Ureter (tissue), 1 donor: ENCODE results near the gene SH2D1B. TPM values are rescaled to one million over a fixed set of nuclear protein-coding genes. Genes with fewer than 3 reads are reported as not detected.
A peak's percentile ranks its signal among the peaks of the same experiment; 100 is the strongest.

Source experiments
- DNase-seq: peaks from one replicate; pipeline ENCODE4 v3.0.0-alpha.2; 2020; ENCODE audit warnings: low spot score
- total RNA-seq: library from RNA; stranded (reverse); gene quantifications from one replicate; pipeline ENCODE4 v1.2.4, GENCODE V29; 2023
- donor health status: DM: yes; HTN: yes; CAD: no.

The SH2D1B gene
- total RNA-seq, 1 donor from 2014 or later: 0.16 TPM

GRCh38 chr1:162381941-162382750 is 29.8 kb downstream of the SH2D1B start:
- DNase-seq: no peak

DNA sequence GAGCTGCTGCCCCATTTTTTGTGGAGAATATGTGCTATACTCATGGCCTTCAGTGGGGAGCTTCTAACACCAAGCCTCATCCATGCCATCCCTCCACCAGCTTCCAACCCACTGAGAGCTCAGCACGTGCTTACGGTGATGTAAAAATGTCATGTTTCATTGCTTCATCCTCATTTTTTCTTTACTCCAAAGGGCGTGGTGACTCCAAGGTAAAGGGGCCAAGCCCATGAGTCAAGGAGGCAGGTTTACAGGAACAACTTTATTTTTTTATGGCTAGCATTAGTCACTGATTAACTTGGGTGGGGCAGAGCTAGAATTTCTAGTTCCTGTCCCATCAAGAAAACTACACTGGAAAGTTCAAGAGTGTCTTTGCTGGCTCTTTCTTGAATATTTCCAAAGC is 30.6 kb downstream of the SH2D1B start, which contains the start of gene C1orf226:
C1orf226 (plus strand) TSS at position 346 of the 400 bp plus-strand sequence. CDS start 174 bp downstream, outside the sequence.
- peak; percentile 63 for DNase-seq

DNA sequence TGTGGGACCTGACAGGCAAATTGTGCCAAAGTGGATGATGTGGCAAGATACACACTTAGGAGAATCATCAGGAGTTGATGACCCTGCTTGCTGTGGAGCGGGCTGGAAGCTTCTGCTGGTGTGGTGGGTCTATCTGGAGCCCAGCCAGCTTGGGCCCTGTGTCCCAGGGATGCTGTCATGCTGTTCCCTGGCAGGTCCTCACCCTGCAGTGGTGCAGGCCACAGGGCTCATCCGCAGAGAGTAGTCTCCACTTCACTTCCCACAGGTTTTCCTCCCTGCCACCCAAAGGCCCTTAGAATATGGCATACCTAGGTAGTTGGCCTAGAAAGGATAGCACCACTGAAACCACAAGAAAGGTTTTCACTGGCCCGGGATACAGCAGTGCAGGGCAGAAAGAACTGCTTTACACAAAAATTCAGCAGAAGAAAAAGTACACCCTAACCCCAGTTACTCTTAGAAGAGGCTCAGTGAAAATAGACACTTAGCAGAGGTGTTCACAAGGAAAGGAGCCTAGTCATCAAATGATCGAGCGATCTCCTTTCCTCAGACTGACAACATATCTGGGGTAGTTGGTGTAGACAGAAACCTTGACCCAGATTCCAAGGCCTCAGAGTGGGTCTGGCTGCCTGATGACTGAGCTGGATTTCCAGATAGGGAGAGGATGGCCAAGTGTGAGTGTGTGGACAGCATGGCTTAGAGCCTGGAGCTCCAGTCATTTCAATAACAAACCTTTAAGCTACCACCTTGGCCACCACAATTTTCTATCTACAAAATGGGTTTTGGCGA is 31.7 kb downstream of the SH2D1B start:
- no peak for DNase-seq

DNA sequence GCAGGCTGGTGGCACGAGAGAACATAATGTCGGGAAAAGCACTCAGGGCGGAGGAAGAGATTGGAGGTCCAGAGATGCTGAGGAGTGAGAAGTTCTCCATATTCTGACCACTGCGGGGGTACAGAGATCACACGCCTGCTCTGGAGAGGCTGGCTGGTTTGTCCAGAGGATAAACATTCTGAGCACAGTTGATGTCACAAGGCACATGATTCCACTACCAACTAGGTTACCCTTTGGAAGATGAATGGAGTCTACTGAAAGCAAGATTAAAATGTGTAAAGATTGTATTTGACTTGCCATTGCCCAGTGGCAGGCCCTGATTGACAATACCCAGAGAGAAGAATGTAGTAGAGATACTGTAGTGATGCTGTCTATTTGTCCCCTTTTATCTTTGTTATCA is 35.2 kb downstream of the SH2D1B start, which contains the start of gene SPATA46:
SPATA46 (minus strand) TSS at position 164 of the 400 bp plus-strand sequence; CDS start at position 100, 64 bp downstream.
- DNase-seq: no peak

DNA sequence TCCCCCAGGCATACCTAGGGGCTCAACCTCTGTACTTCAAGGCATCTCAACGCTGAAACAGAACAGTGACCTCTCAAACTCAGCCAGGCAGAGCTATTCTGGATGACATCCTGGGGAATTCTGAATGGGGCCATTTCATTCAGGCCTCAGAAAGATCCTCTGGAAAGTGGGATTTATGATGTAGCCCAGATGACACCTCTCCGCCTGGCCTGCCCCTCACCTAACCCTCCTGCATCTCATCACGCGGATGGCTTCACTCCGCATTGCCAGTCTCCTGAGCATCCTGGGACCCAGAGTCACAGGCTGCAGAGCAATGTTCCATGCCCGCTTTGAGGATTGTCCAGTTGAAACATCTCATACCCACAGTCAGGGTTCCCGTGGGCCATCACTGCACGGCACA is 36.5 kb downstream of the SH2D1B start:
- DNase-seq: no peak

DNA sequence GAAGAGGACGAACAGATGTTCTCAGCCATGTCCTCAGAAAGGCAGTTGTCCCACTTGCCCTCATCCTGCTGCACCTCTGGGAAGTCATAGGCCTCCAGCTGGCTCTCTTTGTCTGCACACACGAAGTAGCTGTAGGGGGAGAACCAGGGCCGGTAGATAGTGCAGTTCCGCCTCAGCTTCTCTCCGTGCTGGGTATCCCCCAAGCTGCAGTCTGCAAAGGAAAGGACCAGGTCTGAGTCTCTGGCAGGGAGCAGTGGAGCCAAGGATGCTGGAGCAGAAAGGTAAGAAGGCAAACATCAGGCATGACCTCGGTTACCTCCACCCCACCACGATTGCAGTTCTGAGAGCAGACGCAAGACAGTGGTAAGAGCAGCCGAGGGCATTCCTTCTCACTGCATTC is 37.5 kb downstream of the SH2D1B start:
- no peak for DNase-seq

DNA sequence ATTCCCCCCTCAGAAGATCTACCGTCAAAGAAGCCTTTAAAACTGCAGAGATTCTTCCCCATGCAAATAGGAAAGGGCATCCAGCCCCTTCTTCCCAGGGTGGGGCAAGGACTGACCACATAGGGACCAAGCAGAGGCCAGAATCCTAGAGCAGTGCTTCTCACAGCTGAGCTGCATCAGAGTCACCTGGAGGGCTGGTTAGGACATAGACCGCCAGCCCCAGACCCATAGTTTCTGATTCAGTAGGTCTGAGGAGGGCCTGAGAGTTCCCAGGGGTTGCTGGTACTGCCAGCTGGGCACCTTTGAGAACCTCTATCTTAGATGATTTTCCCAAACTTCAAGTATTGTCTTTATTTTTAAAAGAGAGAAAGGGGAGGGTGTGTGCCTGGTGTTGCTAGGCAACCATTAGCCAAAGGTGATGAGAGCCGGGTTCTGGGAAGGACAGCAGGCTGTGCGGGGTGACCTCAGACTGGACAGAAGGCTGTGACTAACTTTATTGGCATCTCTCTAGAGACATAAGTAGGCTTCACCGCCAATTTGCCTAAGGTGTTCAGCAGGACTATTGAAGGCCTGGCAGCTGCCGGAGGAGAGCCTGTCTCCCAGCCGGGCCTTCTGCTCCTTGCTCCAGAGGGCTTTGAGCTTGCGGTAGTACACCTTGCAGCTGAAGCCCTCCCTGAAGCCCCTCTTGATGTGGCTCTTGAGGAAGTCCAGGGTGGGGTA is 38.2 kb downstream of the SH2D1B start:
- no peak for DNase-seq

DNA sequence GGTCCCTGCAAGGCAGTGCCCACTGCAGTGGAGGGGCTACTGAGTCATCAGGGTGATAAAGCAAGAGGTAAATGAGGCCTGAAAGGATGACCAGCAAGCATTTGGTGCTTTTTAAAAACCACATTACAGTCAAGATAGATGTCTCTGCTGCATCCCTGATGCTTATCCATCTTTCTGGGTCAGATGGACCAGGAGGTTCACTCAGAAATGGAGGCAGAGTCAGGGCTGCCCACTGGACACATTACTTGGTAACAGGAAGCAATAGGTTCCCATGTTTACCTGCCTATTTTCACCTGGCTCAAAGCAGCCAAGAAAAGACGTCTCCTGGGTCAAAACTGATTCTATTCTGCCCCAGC is 38.9 kb downstream of the SH2D1B start:
- no peak for DNase-seq

- no peak for DNase-seq
Measured at GRCh38 chr1:162372159-162373071, 39.5 kb downstream of the SH2D1B start.

DNA sequence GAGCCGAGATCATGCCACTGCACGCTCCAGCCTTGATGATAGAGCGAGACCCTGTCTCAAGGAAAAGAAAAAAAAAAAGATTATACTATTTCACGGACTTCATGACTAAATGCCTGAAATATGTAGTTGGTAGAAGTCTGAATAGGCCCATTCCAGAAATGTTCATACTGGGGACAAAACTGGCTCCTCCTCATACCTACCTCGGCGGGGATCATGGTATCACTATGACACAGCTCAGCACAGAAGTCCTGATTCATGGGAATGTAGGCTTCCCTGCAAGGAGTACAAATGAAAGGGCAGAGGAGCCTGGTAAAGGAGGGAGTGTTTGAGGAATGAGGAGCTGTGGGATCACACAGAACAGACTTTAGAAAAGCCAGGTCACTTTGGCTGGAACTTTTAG is 40.3 kb downstream of the SH2D1B start:
- DNase-seq: no peak

GRCh38 chr1:162370721-162371120 is 41.2 kb downstream of the SH2D1B start:
- DNase-seq: no peak

DNA sequence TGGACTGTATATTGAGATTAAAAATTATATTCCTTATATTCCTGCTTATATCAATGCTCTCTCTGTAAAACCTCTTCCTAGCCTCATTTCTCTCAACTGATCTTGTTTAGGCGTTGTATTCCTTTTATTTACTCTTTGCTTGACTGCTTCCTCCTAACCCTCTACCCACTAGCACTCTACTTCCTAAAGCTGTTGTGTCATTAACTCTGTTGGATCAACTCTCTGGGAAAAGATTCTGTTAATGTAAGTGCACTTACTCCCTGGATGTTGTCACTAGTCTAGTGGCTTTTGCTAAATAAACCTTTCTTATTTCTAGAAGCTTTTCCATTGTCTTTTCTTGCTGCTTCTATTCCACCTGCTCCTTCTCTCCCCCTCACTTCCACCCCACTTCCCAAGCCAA is 41.8 kb downstream of the SH2D1B start:
- no peak for DNase-seq

- no peak for DNase-seq
Measured at GRCh38 chr1:162369571-162369970, 42.4 kb downstream of the SH2D1B start.

- DNase-seq: no peak
Measured at GRCh38 chr1:162368451-162368850, 43.5 kb downstream of the SH2D1B start.

DNA sequence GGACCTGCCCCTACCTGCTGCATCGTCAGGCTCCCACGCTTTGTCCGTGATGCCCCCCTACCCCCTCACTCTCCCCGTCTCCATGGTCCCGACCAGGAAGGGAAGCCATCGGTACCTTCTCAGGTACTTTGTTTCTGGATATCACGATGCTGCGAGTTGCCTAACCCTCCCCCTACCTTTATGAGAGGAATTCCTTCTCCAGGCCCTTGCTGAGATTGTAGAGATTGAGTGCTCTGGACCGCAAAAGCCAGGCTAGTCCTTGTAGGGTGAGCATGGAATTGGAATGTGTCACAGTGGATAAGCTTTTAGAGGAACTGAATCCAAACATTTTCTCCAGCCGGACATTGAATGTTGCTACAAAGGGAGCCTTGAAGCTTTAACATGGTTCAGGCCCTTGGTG is 44.2 kb downstream of the SH2D1B start:
- no peak for DNase-seq

DNA sequence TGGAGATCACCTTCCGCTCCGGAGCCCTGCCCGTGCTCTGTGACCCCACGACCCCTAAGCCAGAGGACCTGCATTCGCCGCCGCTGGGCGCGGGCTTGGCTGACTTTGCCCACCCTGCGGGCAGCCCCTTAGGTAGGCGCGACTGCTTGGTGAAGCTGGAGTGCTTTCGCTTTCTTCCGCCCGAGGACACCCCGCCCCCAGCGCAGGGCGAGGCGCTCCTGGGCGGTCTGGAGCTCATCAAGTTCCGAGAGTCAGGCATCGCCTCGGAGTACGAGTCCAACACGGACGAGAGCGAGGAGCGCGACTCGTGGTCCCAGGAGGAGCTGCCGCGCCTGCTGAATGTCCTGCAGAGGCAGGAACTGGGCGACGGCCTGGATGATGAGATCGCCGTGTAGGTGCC is 44.9 kb downstream of the SH2D1B start:
- no peak for DNase-seq

- no peak for DNase-seq
Measured at GRCh38 chr1:162366671-162367070, 45.3 kb downstream of the SH2D1B start.

DNA sequence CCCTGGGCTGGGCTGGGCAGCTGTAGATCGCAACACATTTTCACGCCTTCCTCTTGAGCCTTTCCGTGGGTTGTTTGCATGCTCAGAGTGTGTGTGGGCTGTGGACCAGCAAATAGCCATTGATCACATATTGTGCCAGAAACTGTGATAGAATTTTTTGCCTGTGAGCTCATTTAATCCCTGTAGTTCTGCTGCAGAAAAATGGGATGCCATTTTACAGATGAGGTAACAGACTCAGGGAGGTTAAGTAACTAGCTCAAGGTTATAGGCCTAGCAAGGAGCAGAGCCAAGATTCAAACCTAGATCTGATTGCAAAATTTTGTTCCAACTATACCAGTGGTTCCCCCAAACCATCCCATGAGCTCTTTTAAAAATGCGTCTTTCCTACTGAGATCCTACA is 45.8 kb downstream of the SH2D1B start:
- no peak for DNase-seq

- DNase-seq: no peak
Measured at GRCh38 chr1:162365284-162366020, 46.5 kb downstream of the SH2D1B start.

- DNase-seq: no peak
Measured at GRCh38 chr1:162364498-162364897, 47.4 kb downstream of the SH2D1B start.
